Measurements from ENCODE around the gene GRID2.

DNA sequence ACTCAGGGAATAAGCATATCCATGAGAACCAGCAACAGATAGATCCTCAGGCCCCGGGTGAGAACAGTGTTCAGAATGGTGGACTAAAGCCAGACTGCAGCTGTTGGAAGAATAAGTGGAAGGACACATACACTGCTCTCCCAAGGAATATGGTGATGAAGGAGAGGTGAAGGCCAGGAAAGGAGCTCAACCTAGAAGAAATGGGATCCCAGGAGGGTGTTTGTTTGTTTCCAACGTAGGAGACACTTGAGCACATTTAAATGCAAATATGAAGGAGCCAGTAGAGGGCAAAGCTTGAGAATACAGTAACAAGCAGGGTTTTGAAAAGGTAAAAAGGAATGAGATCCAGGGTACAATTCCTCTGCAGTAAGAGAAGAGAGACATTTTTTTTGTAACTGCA, 1482.4 kb downstream of the GRID2 start:
- TF ChIP-seq, protein P1, sequence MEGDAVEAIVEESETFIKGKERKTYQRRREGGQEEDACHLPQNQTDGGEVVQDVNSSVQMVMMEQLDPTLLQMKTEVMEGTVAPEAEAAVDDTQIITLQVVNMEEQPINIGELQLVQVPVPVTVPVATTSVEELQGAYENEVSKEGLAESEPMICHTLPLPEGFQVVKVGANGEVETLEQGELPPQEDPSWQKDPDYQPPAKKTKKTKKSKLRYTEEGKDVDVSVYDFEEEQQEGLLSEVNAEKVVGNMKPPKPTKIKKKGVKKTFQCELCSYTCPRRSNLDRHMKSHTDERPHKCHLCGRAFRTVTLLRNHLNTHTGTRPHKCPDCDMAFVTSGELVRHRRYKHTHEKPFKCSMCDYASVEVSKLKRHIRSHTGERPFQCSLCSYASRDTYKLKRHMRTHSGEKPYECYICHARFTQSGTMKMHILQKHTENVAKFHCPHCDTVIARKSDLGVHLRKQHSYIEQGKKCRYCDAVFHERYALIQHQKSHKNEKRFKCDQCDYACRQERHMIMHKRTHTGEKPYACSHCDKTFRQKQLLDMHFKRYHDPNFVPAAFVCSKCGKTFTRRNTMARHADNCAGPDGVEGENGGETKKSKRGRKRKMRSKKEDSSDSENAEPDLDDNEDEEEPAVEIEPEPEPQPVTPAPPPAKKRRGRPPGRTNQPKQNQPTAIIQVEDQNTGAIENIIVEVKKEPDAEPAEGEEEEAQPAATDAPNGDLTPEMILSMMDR (IDR thresholded peaks at IDR 0.05): no peak
- TF ChIP-seq POLR2A (IDR thresholded peaks at IDR 0.05): no peak

Measured in upper lobe of left lung (tissue), 4 donors.